NK-92 (cell line): ENCODE data around the gene ZNF232.
"Not testable (repeated sequence)": the region's sequence is repeated elsewhere in the genome, so short reads cannot be mapped to it uniquely, and the experiment has no call there.

Source experiments
- DNase-seq: peaks from one replicate; lab custom pipeline; 2025; ENCODE audit not compliant: unreplicated experiment; lab: John Stamatoyannopoulos, UW

ZNF232 gene

DNA sequence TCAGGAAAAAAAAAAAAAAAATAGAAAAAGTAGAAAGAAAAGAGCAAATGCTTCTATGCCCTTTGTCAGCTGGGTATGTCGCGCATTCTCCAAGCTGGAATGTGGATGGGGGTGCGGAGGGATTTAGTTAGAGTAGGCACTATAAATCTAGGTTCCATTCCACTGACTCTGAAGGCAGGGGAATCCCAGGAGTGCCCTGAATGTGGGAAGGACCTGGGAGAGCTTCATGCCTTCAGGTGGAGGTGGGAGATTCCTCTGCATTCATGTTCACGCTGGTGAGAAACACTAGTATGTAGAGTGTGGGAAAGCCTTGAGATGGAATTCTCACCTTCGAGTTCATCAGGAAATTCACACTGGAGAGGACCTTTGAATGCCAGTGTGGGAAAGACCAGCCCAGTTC, 12.4 kb downstream of the ZNF232 start:
- DNase-seq: no peak

- no peak for DNase-seq
Observed at GRCh38 chr17:5097101-5097834, 14.4 kb downstream of the ZNF232 start.

DNA sequence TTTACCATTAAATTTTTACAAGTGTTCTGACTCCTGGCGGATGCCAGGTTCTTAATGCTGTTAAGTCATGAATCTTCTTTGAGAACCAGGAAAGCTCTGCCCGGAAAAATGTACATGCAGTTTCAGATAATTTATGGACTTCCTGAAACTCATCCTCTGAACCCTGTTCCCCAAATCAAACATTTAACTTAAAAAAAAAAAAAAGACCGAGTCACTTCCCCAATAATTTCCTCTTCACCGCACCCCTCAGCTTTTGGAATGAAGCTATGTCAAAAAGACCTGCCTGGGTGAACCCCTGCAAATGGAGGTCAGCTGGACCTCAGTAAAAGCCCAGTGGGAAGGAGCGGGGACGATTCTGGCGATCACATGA, 15.0 kb downstream of the ZNF232 start:
- no peak for DNase-seq

DNA sequence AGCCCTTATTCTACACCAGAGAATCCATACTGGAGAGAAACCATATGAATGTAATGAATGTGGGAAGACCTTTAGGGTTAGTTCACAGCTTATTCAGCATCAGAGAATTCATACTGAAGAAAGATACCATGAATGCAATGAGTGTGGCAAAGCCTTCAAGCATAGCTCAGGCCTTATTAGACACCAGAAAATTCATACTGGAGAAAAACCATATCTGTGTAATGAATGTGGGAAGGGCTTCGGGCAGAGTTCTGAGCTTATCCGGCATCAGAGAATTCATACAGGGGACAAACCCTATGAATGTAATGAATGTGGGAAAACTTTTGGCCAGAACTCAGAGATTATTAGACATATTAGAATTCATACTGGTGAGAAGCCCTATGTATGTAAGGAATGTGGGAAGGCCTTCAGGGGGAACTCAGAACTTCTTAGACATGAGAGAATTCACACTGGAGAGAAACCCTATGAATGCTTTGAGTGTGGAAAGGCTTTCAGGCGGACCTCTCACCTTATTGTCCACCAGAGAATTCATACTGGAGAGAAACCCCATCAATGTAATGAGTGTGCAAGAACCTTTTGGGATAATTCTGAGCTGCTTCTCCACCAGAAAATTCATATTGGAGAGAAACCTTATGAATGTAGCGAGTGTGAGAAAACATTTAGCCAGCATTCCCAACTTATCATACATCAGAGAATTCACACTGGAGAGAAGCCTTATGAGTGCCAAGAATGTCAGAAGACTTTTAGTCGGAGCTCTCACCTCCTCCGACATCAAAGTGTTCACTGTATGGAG, 19.3 kb downstream of the ZNF232 start:
- no peak for DNase-seq

DNA sequence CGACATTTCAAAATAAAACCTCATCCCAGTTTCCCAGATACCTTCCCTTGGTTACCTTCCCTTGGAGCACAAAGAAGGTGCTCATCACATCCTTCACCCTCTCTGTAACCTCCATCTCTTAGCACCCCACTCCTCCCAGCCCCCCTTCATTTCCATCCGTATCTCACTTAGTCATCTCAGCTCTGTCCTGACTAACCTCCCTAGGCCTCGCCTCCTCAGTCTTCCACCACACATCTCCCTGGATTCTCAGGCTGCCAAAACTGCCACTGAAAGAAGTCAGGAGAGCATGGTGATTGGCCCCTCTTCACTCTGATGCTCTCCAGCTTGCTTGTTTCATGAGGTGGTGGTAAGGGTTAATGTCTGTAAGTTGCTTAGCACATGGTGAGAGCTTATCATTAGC, 31.1 kb downstream of the ZNF232 start:
- DNase-seq: no peak

- no peak for DNase-seq
Observed at GRCh38 chr17:5078106-5079028, 33.3 kb downstream of the ZNF232 start, which contains the start of gene ZFP3. TSS of gene ZFP3 (plus strand) at chr17:5078467. CDS start at chr17:5091505, 13,038 bp downstream.

DNA sequence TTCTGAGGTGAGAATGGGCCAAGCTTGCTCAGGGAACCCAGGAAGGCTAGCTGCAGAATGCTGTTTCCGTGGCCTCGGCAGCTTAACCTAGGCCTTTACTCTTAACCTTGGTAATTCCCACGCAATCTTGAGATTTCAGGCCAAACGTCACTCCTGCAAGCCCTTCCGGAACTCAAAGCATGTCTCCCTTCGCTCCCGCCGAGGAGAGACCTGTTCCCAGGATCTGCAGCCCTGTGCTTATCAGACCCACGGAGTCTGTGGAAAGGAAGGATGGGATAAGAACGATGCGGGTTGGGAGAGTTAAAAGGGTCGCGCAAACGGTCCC, 33.9 kb downstream of the ZNF232 start:
- no peak for DNase-seq

DNA sequence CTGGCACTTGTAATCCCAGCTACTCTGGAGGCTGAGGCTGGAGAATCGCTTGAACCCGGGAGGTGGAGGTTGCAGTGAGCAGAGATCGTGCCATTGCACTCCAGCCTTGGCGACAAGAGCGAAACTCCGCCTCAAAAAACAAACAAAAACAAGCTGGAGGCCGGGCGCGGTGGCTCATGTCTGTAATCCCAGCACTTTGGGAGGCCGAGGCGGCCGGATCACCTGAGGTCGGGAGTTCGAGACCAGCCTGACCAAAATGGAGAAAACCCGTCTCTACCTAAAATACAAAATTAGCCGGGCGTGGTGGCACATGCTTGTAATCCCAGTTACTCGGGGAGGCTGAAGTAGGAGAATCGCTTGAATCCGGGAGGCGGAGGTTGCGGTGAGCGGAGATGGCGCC, 34.4 kb downstream of the ZNF232 start:
- DNase-seq: not testable (repeated sequence)

DNA sequence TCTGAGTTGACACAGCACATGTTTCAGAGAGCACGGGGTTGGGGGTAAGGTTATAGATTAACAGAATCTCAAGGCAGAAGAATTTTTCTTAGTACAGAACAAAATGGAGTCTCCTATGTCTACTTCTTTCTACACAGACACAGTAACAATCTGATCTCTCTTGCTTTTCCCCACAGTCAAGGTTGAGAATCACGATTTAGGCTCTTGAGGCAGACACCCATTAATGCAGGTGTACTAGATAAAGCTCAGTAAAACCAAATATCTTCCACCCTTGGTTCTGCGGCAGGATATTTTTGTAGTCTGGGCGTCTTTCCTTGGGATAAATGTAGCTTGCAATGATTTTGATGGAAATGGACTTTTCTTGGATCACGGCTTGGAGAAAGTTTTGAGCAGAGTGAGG, 36.2 kb downstream of the ZNF232 start:
- DNase-seq: not testable (repeated sequence)

DNA sequence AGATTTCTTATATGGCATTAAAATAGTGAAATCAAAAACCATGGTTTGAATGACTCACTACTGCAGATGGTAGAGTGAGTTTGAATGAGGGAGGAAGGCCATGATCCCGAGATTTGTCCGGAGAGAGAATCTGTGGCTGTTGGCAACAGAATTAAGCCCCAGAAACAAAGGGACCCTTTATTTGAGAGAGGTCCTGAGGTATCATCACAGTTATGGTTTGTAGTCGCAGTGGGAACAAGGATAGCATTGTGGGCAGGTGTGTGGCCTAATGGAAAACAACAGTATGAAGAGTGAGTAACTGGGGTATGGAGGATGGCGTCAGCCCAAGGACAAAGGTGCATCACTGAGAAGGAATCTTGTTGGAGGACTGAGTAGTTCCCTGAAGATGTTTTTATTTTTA, 42.0 kb downstream of the ZNF232 start:
- no peak for DNase-seq

DNA sequence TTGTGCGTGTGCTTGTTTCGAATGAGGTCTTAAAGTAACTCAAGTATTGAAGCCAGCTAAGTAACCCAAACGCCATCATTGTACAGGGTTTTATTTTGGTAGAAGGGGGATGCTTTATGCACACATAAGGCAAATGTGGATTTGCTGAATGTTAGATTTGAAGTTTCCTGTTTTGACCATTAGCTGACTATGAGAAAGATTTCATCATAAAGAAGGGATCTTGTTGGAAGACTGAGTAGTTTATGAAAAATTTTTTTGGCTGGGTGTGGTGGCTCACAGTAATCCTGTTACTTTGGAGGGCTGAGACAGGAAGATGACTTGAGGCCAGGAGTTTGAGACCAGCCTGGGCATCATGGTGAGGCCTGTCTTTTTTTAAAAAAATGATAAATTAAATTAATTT, 43.4 kb downstream of the ZNF232 start:
- DNase-seq: no peak

- no peak for DNase-seq
Observed at GRCh38 chr17:5065227-5065744, 46.4 kb downstream of the ZNF232 start.
